A549 (cell line): Measurements from ENCODE around the gene ERCC5. TPM values are rescaled to one million over a fixed set of nuclear protein-coding genes. Genes with fewer than 3 reads are reported as not detected.

Experiments
- ATAC-seq, 2 experiments: fragments of 200-7000 bp in 1 of 2; fragments of >200 bp in 1 of 2; cut with Nextera tagmentation in 1 of 2; cut with Tn5 transposase in 1 of 2; 3 replicates each; pipeline versions ENCODE4 v1.8.0 to v1.9.1; 2018 to 2020; ENCODE audit warnings: mild to moderate bottlenecking in 1 of 2, moderate library complexity in 1 of 2
- CTCF ChIA-PET: fragments of 300-600 bp; sonication (Branson Sonifier 250); formaldehyde crosslinking; extraction: SDS; loops from one replicate; lab custom pipeline; 2021; ENCODE audit warnings: antibody characterized with exemption, inconsistent platforms; lab: Yijun Ruan, JAX
- POLR2A ChIA-PET: fragments of 350-600 bp; formaldehyde crosslinking; extraction: SDS; loops from one replicate; lab custom pipeline; 2021; ENCODE audit warnings: antibody characterized with exemption, inconsistent platforms; lab: Yijun Ruan, JAX
- DNase-seq, 2 experiments: peaks; one replicate each; pipeline versions ENCODE4 v3.0.0 to v3.0.0-alpha.2; 2011 to 2016; ENCODE audit warnings: low read depth in 1 of 2, low spot score in 1 of 2
- FAIRE-seq: peaks from 2 replicates; lab custom pipeline; 2011; peaks lifted over from hg19 to GRCh38; lab: Jason Lieb, UNC
- H3K27ac ChIP-seq, 2 experiments: fragments of >200 bp; sonication (Bioruptor Twin); formaldehyde crosslinking; 3 replicates each; pipeline ENCODE4 v1.5.1; 2016 to 2017
- H3K4me1 ChIP-seq: fragments of >200 bp; sonication (Bioruptor Twin); formaldehyde crosslinking; 3 replicates; pipeline ENCODE4 v1.6.1; 2016
- H3K4me2 ChIP-seq: fragments of >200 bp; sonication (Bioruptor Twin); formaldehyde crosslinking; 3 replicates; pipeline ENCODE4 v1.6.1; 2016
- H3K4me3 ChIP-seq: fragments of >200 bp; sonication (Bioruptor Twin); formaldehyde crosslinking; 3 replicates; pipeline ENCODE4 v1.5.1; 2016
- H3K9me3 ChIP-seq: fragments of >200 bp; sonication (Bioruptor Twin); formaldehyde crosslinking; 3 replicates; pipeline ENCODE4 v1.6.1; 2016
- BHLHE40 ChIP-seq: IDR thresholded peaks from 2 replicates; pipeline ENCODE4 v1.6.1; 2012; ENCODE audit warnings: low read depth, low read length, inconsistent platforms
- CBX2 ChIP-seq: fragments of 200-600 bp; sonication (generic); IDR thresholded peaks from 2 replicates; pipeline ENCODE4 v1.6.1; 2016; ENCODE audit warnings: low read depth, mild to moderate bottlenecking, borderline replicate concordance
- CHD2 ChIP-seq: fragments of 150-350 bp; IDR thresholded peaks from 2 replicates; pipeline ENCODE4 v1.6.1; 2014; ENCODE audit warnings: low read length; ENCODE audit not compliant: partially characterized antibody
- EHF ChIP-seq: fragments of 250-450 bp; sonication (Bioruptor Pico); IDR thresholded peaks from 2 replicates; pipeline ENCODE4 v1.5.0; 2020; ENCODE audit warnings: mild to moderate bottlenecking
- EHMT2 ChIP-seq: fragments of 200-600 bp; sonication (generic); IDR thresholded peaks from 2 replicates; pipeline ENCODE4 v1.6.1; 2016; ENCODE audit warnings: antibody characterized with exemption, low read depth, mild to moderate bottlenecking, moderate library complexity
- ESRRA ChIP-seq: fragments of 150-350 bp; IDR thresholded peaks from 2 replicates; pipeline ENCODE4 v1.6.1; 2014; ENCODE audit warnings: mild to moderate bottlenecking, low read length, borderline replicate concordance
- FOSL2 ChIP-seq, 2 experiments: fragments of 450-650 bp in 1 of 2; fragments of >200 bp in 1 of 2; sonication (Bioruptor Twin) in 1 of 2; formaldehyde crosslinking; IDR thresholded peaks; 2 replicates each; pipeline versions ENCODE4 v1.5.0 to v1.6.1; 2016 to 2020; ENCODE audit warnings: mild to moderate bottlenecking in 1 of 2, moderate library complexity in 1 of 2
- GATA3 ChIP-seq: IDR thresholded peaks from 2 replicates; pipeline ENCODE4 v1.6.1; 2012; ENCODE audit warnings: borderline replicate concordance
- HOXA7 ChIP-seq: fragments of 250-450 bp; sonication (Bioruptor Pico); IDR thresholded peaks from 2 replicates; pipeline ENCODE4 v1.5.0; 2020; ENCODE audit warnings: mild to moderate bottlenecking, moderate library complexity
- HOXB13 ChIP-seq: fragments of 250-450 bp; sonication (Bioruptor Pico); IDR thresholded peaks from 2 replicates; pipeline ENCODE4 v1.5.0; 2020; ENCODE audit warnings: low read depth, mild to moderate bottlenecking, moderate library complexity
- HOXB5 ChIP-seq: fragments of 250-450 bp; sonication (Bioruptor Pico); IDR thresholded peaks from 2 replicates; pipeline ENCODE4 v1.5.0; 2020; ENCODE audit warnings: mild to moderate bottlenecking, moderate library complexity
- JUN ChIP-seq, 2 experiments: fragments of >200 bp; sonication (Bioruptor Twin); formaldehyde crosslinking; IDR thresholded peaks; 2 replicates in 1 of 2; 3 replicates in 1 of 2; pipeline ENCODE4 v1.6.1; 2016 to 2017
- JUNB ChIP-seq: fragments of >200 bp; sonication (Bioruptor Twin); formaldehyde crosslinking; IDR thresholded peaks from 2 replicates; pipeline ENCODE4 v1.6.1; 2016
- KDM1A ChIP-seq: fragments of 200-600 bp; sonication (generic); IDR thresholded peaks from 2 replicates; pipeline ENCODE4 v1.6.1; 2016; ENCODE audit warnings: low read depth, mild to moderate bottlenecking
- MAZ ChIP-seq: fragments of 150-350 bp; IDR thresholded peaks from 2 replicates; pipeline ENCODE4 v1.6.1; 2014; ENCODE audit warnings: antibody characterized with exemption, low read depth, low read length, borderline replicate concordance
- NPAS2 ChIP-seq: fragments of 250-450 bp; sonication (Bioruptor Pico); IDR thresholded peaks from 2 replicates; pipeline ENCODE4 v1.8.0; 2022; ENCODE audit warnings: mild to moderate bottlenecking, moderate library complexity, borderline replicate concordance
- PHF8 ChIP-seq: fragments of 200-600 bp; sonication (generic); IDR thresholded peaks from 2 replicates; pipeline ENCODE4 v1.6.1; 2016; ENCODE audit warnings: low read depth, mild to moderate bottlenecking, antibody characterized with exemption, moderate library complexity, borderline replicate concordance
- POLR2A ChIP-seq: IDR thresholded peaks from 2 replicates; pipeline ENCODE4 v1.6.1; 2012; ENCODE audit warnings: mild to moderate bottlenecking, low read length
- RCOR1 ChIP-seq: fragments of 150-350 bp; IDR thresholded peaks from 2 replicates; pipeline ENCODE4 v1.6.1; 2014; ENCODE audit warnings: antibody characterized with exemption, low read length, low read depth
- RFX5 ChIP-seq: fragments of 450-650 bp; IDR thresholded peaks from 2 replicates; pipeline ENCODE4 v1.7.1; 2014; ENCODE audit warnings: antibody characterized with exemption, mild to moderate bottlenecking, moderate library complexity
- RNF2 ChIP-seq: fragments of 200-600 bp; sonication (generic); IDR thresholded peaks from 2 replicates; pipeline ENCODE4 v1.6.1; 2016; ENCODE audit warnings: low read depth, mild to moderate bottlenecking, antibody characterized with exemption, moderate library complexity, borderline replicate concordance
- TFCP2L1 ChIP-seq: fragments of 250-450 bp; sonication (Bioruptor Pico); IDR thresholded peaks from 2 replicates; pipeline ENCODE4 v1.5.0; 2021; ENCODE audit warnings: mild to moderate bottlenecking
- ZC3H11A ChIP-seq: fragments of 450-650 bp; IDR thresholded peaks from 2 replicates; pipeline ENCODE4 v1.6.1; 2014; ENCODE audit warnings: antibody characterized with exemption, mild to moderate bottlenecking
- ZFP36 ChIP-seq: fragments of 450-650 bp; IDR thresholded peaks from 2 replicates; pipeline ENCODE4 v1.6.1; 2014; ENCODE audit warnings: borderline replicate concordance; ENCODE audit not compliant: partially characterized antibody
- ZSCAN20 ChIP-seq: fragments of 250-450 bp; sonication (Bioruptor Pico); IDR thresholded peaks from 2 replicates; pipeline ENCODE4 v1.8.0; 2022; ENCODE audit warnings: mild to moderate bottlenecking, moderate library complexity
- WGBS: methylation state at CpG from one replicate; pipeline ENCODE4 v1.1.6; 2017; ENCODE audit errors: missing lambda C conversion rate; 5-methylcytosine and 5-hydroxymethylcytosine counted together
- polyA plus RNA-seq, 4 experiments: library from polyadenylated mRNA; depleted of rRNA in 3 of 4; stranded (reverse); fragments of >200 nt; fragmentation: RNase III in 1 of 4; extraction: RNeasy Plus Mini Kit Qiagen cat#74134 plus additional on column Dnase treatment in 1 of 4; gene quantifications; 2 replicates in 3 of 4; 3 replicates in 1 of 4; pipeline ENCODE4 v1.2.3, GENCODE V29; 2011 to 2017
- TF ChIP-seq, protein P1 (sequence below): fragments of >200 bp; sonication (Bioruptor Twin); formaldehyde crosslinking; IDR thresholded peaks from 3 replicates; pipeline ENCODE4 v1.6.1; 2016
- TF ChIP-seq, protein P2 (sequence below): fragments of 250-450 bp; sonication (Bioruptor Pico); IDR thresholded peaks from 2 replicates; pipeline ENCODE4 v1.5.0; 2020; ENCODE audit warnings: low read depth, mild to moderate bottlenecking, moderate library complexity
- TF ChIP-seq, protein P3 (sequence below): IDR thresholded peaks from 2 replicates; pipeline ENCODE4 v1.6.1; 2012; ENCODE audit warnings: low read depth, borderline replicate concordance
- TF ChIP-seq, protein P4 (sequence below): IDR thresholded peaks from 2 replicates; pipeline ENCODE4 v1.6.1; 2012

ERCC5 gene
- polyA plus RNA-seq, 2 of the 4 experiments (the other 2 are of a cell fraction): 19.3 to 24.4 TPM

DNA sequence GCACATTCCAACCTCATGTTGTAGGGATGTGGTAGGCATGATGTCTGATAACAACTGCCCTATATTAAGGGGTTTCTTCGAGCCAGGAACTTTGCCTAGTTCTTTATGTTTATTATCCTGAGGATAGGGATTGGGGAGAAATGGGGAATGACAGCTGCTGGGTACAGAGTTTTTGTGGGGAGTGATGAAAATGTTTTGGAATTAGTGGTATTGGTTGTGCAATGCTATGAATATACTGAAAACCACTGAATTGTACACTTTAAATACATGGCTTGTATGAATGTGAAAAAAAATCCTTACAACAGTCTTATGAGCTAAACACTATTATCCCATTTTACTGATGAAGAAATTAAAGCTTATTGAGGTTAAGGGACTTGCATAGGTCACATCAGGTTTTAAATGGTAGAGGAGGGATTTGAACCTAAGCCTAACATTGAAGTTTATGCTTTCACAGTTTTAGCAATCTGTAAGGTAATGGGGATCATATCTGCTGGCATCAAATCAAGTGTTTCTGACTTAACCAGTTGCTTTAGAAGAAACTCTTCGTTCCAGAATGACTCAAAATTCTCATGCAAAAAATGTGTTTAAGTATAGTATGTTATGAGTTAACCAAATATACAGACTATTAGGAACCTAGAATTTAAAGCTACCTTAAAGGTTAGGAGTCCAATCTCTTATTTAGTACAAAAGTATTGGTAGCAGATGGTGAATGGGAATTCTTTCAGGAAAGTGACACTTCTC is 61.4 kb downstream of the ERCC5 start:
- H3K27ac ChIP-seq: no peak overlapping the region
- ChIA-PET POLR2A (no interaction called here), CTCF (no interaction called here)
- no peak for DNase-seq
- H3K4me1 ChIP-seq: no peaks in the 10 kb centered on the region
- no peak overlapping the region for H3K4me2 ChIP-seq
- ATAC-seq: no peak
- no peak overlapping the region for H3K4me3 ChIP-seq
- 0% methylated on average over 2 of the region's 2 CpGs for WGBS
- no peak for TF ChIP-seq PHF8
- TF ChIP-seq, protein P1, sequence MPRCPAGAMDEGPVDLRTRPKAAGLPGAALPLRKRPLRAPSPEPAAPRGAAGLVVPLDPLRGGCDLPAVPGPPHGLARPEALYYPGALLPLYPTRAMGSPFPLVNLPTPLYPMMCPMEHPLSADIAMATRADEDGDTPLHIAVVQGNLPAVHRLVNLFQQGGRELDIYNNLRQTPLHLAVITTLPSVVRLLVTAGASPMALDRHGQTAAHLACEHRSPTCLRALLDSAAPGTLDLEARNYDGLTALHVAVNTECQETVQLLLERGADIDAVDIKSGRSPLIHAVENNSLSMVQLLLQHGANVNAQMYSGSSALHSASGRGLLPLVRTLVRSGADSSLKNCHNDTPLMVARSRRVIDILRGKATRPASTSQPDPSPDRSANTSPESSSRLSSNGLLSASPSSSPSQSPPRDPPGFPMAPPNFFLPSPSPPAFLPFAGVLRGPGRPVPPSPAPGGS: no peak
- TF ChIP-seq BHLHE40: no peak
- no peak for TF ChIP-seq EHF (CRISPR knock-in tag)
- no peak for TF ChIP-seq EHMT2
- no peak for TF ChIP-seq CHD2
- no peak for TF ChIP-seq MAZ
- no peak for TF ChIP-seq TFCP2L1 (CRISPR knock-in tag)
- no peak for TF ChIP-seq GATA3
- TF ChIP-seq ESRRA: no peak
- TF ChIP-seq, protein P2, sequence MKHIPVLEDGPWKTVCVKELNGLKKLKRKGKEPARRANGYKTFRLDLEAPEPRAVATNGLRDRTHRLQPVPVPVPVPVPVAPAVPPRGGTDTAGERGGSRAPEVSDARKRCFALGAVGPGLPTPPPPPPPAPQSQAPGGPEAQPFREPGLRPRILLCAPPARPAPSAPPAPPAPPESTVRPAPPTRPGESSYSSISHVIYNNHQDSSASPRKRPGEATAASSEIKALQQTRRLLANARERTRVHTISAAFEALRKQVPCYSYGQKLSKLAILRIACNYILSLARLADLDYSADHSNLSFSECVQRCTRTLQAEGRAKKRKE (CRISPR knock-in tag): no peak
- TF ChIP-seq NPAS2: no peak
- TF ChIP-seq RNF2: no peak
- no peaks in the 10 kb centered on the region for H3K9me3 ChIP-seq
- no peak for FAIRE-seq

DNA sequence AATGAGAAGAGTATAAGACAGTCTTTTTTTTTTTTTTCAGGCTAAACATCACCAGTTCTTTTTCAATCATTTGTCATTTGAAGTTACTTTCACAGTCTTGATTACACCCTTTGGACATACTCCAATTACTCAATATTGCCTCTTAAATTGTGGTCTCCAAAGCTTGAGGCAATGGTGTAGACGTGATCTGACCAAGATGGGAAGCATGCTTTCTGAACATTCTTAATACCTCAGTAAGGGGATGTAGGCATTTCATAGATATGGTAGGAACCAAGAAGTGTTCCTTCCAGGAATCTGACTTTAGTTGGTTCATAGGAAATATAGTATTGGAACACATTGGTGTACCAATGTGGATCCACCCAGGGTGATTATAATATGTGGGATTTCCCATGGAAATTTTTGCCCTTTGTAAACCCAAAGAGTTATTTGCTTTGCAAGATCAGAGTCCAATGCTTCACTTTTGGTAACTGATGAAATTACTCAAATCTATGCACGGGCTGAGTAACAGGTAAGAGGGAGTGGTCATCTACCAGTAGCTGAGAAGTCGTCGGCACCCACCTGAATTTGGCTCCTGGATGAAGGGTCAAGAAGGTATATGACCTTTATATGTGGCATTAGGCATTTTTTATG is 62.2 kb downstream of the ERCC5 start:
- TF ChIP-seq JUN (IDR thresholded peaks at IDR 0.05): no peak
- no peak for TF ChIP-seq CBX2
- TF ChIP-seq HOXB5 (CRISPR knock-in tag): no peak
- TF ChIP-seq KDM1A: no peak
- TF ChIP-seq, protein P3, sequence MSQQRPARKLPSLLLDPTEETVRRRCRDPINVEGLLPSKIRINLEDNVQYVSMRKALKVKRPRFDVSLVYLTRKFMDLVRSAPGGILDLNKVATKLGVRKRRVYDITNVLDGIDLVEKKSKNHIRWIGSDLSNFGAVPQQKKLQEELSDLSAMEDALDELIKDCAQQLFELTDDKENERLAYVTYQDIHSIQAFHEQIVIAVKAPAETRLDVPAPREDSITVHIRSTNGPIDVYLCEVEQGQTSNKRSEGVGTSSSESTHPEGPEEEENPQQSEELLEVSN: no peak
- TF ChIP-seq, all 56 proteins: peak for 0
- FAIRE-seq (no peak), ATAC-seq (no peak), DNase-seq (no peak)
- Histone ChIP-seq H3K4me1 (no peaks in the 10 kb centered on the region), H3K4me3 (no peak overlapping the region), H3K4me2 (no peak overlapping the region), H3K27ac (no peak overlapping the region), H3K9me3 (no peaks in the 10 kb centered on the region)
- WGBS: 11% methylated on average over 4 of the region's 4 CpGs
- CTCF ChIA-PET: no interaction called here
- POLR2A ChIA-PET: no interaction called here

DNA sequence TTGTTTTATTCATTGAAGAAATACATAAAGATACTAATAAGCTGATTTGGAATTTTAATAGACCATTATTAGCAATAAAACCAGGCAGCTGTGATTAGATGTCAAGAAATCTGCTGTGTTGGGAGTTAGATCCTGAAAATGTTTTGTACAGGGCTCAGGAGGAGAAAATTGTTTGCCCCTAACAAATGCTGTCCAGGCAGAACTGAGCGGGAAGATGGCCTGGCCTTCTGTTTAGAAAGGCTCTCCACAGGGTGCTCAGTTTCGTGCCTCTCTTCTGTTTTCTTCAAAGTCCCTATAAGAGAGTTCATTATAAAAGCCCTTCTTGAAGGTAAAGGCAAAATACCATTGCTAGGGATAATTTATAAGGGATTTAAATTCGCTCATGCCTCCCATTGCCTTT is 64.1 kb downstream of the ERCC5 start:
- ATAC-seq (no peak), DNase-seq (no peak), FAIRE-seq (no peak)
- POLR2A ChIA-PET: no interaction called here
- CTCF ChIA-PET: no interaction called here
- no peaks in the 10 kb centered on the region for H3K9me3 ChIP-seq
- H3K4me3 ChIP-seq: no peak overlapping the region
- no peak overlapping the region for H3K27ac ChIP-seq
- WGBS: 31% methylated on average over 3 of the region's 3 CpGs
- no peaks in the 10 kb centered on the region for H3K4me1 ChIP-seq
- no peak overlapping the region for H3K4me2 ChIP-seq
- TF ChIP-seq, protein P4, sequence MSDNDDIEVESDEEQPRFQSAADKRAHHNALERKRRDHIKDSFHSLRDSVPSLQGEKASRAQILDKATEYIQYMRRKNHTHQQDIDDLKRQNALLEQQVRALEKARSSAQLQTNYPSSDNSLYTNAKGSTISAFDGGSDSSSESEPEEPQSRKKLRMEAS: no peak
- TF ChIP-seq JUNB (no peak), ZC3H11A (no peak), RFX5 (no peak), HOXB13 (CRISPR knock-in tag) (no peak), FOSL2 (IDR thresholded peaks at IDR 0.05) (no peak), FOSL2 (CRISPR knock-in tag; IDR thresholded peaks at IDR 0.05) (no peak), ZSCAN20 (CRISPR knock-in tag) (no peak), PHF8 (no peak), RCOR1 (no peak), HOXA7 (CRISPR knock-in tag) (no peak), ZFP36 (no peak), CBX2 (no peak), POLR2A (no peak)
